ENCODE results near the gene TMED9.

GRCh38 chr5:177605667-177606066 is 13.7 kb downstream of the TMED9 start:
- no peak for TF ChIP-seq CTCF (IDR thresholded peaks at IDR 0.05)
- TF ChIP-seq POLR2A (IDR thresholded peaks at IDR 0.05), result no peak

Data from testis (tissue), 2 donors.